Hepatocyte (in vitro differentiated cells): ENCODE measurements around the gene APOL4.

ENCODE experiments used
- EZH2 ChIP-seq: fragments of 200-600 bp; sonication (generic); IDR thresholded peaks from 2 replicates; pipeline ENCODE4 v1.6.1; 2016; ENCODE audit warnings: antibody characterized with exemption, mild to moderate bottlenecking, borderline replicate concordance
- EZH2phosphoT487 ChIP-seq: fragments of 200-600 bp; sonication (generic); IDR thresholded peaks from one replicate; pipeline ENCODE4 v1.6.1; 2018; ENCODE audit warnings: antibody characterized with exemption, mild to moderate bottlenecking, low read depth, moderate library complexity; ENCODE audit not compliant: unreplicated experiment, severe bottlenecking
- TF ChIP-seq, protein P1 (sequence below): fragments of 200-600 bp; sonication (generic); IDR thresholded peaks from 2 replicates; pipeline ENCODE4 v1.5.1; 2016; ENCODE audit warnings: antibody characterized with exemption, mild to moderate bottlenecking; ENCODE audit not compliant: poor library complexity

DNA sequence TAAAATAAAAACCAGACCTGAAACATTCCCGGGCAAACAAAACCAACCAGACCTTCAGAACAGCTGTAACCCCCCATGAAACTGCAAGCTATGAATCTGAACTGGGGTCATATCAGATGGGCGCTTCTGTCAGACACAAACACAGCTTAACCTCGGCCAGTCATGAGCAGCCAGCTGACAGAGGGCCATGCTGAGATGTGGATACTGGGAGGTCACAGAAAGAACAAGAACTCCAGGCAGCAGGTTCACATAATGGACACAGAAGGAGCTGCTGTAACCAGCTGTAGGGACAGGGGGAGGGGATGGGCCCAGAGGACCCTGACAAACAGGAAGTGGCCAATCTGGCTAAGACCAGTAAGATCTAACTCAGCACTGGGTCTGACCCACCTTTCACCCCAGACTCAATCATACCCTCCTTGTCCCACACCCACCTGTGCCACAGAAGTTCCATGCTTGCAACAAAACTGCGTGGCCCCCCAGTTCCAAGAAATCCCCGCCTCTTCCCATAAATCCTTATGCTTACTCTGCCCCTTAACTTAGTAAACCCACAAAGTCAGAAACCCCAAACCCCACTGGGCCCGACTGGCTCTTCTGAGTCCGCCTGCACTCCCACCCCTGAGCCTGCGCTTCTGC is 4.0 kb downstream of the APOL4 start:
- no peak for TF ChIP-seq EZH2phosphoT487
- TF ChIP-seq, protein P1, sequence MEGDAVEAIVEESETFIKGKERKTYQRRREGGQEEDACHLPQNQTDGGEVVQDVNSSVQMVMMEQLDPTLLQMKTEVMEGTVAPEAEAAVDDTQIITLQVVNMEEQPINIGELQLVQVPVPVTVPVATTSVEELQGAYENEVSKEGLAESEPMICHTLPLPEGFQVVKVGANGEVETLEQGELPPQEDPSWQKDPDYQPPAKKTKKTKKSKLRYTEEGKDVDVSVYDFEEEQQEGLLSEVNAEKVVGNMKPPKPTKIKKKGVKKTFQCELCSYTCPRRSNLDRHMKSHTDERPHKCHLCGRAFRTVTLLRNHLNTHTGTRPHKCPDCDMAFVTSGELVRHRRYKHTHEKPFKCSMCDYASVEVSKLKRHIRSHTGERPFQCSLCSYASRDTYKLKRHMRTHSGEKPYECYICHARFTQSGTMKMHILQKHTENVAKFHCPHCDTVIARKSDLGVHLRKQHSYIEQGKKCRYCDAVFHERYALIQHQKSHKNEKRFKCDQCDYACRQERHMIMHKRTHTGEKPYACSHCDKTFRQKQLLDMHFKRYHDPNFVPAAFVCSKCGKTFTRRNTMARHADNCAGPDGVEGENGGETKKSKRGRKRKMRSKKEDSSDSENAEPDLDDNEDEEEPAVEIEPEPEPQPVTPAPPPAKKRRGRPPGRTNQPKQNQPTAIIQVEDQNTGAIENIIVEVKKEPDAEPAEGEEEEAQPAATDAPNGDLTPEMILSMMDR = no peak
- no peak for TF ChIP-seq EZH2
